ENCODE results near the gene POU6F1. TPM values are rescaled to one million over a fixed set of nuclear protein-coding genes. Genes with fewer than 3 reads are reported as not detected.

Gene POU6F1
- total RNA-seq, 1 experiment from 2014 or later, result 1.8 TPM

- DNase-seq (ENCODE audit: low read depth), result no peak
Observed at GRCh38 chr12:51198568-51199365, 19.1 kb downstream of the POU6F1 start.

GRCh38 chr12:51197736-51198567 lies 19.9 kb downstream of the POU6F1 start:
- no peak for DNase-seq (ENCODE audit: low read depth)

- no peak for DNase-seq (ENCODE audit: low read depth)
Observed at GRCh38 chr12:51196547-51196946, 21.3 kb downstream of the POU6F1 start.

GRCh38 chr12:51195841-51196240 lies 22.0 kb downstream of the POU6F1 start:
- no peak for DNase-seq (ENCODE audit: low read depth)

- no peak for DNase-seq (ENCODE audit: low read depth)
Observed at GRCh38 chr12:51192284-51192671, 25.6 kb downstream of the POU6F1 start.

GRCh38 chr12:51191516-51192283 lies 26.2 kb downstream of the POU6F1 start:
- no peak for DNase-seq (ENCODE audit: low read depth)

GRCh38 chr12:51190820-51191219 lies 27.0 kb downstream of the POU6F1 start:
- DNase-seq (ENCODE audit: low read depth), result no peak

- no peak for DNase-seq (ENCODE audit: low read depth)
Observed at GRCh38 chr12:51189790-51190355, 28.0 kb downstream of the POU6F1 start.

- no peak for DNase-seq (ENCODE audit: low read depth)
Observed at GRCh38 chr12:51188359-51189051, 29.4 kb downstream of the POU6F1 start.

- DNase-seq (ENCODE audit: low read depth), result peak; percentile 50
Observed at GRCh38 chr12:51187370-51187987, 30.4 kb downstream of the POU6F1 start.

- DNase-seq (ENCODE audit: low read depth), result no peak
Observed at GRCh38 chr12:51186465-51187085, 31.3 kb downstream of the POU6F1 start.

GRCh38 chr12:51185171-51185717 lies 32.6 kb downstream of the POU6F1 start:
- DNase-seq (ENCODE audit: low read depth), result no peak

GRCh38 chr12:51183816-51184215 lies 34.0 kb downstream of the POU6F1 start:
- DNase-seq (ENCODE audit: low read depth), result peak; percentile 94

GRCh38 chr12:51183349-51183748 lies 34.5 kb downstream of the POU6F1 start:
- no peak for DNase-seq (ENCODE audit: low read depth)

GRCh38 chr12:51181558-51181957 lies 36.3 kb downstream of the POU6F1 start:
- no peak for DNase-seq (ENCODE audit: low read depth)

GRCh38 chr12:51177897-51178296 lies 40.0 kb downstream of the POU6F1 start:
- no peak for DNase-seq (ENCODE audit: low read depth)

GRCh38 chr12:51174501-51174900 lies 43.4 kb downstream of the POU6F1 start:
- DNase-seq (ENCODE audit: low read depth), result no peak

- peak; percentile 97 for DNase-seq (ENCODE audit: low read depth)
Observed at GRCh38 chr12:51172515-51173431, 45.1 kb downstream of the POU6F1 start, which contains the start of gene TFCP2. TFCP2 (minus strand) TSS chr12:51173135; CDS start chr12:51172422, 713 bp downstream.

Measured in LHCN-M2 (cell line).